ENCODE results near the gene ANXA2R. TPM values are rescaled to one million over a fixed set of nuclear protein-coding genes. Genes with fewer than 3 reads are reported as not detected.

Gene ANXA2R
- total RNA-seq, 2 experiments from 2014 or later: 11.4 to 13.5 TPM

DNA sequence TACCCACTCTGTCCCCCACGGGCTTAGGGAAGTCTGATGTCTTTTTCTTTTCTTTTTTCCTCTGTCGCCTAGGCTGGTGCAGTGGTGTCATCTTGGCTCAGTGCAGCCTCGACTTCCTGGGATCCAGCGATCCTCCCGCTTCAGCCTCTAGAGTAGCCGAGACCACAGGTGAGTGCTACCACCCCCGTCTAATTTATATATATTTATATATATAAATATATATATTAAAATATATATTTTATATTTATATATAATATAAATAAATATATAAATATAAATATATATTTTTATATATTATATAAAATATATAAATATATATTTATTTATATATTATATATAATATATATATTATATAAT, 3.3 kb upstream of the ANXA2R start:
- Histone ChIP-seq H2AFZ (ENCODE audit: low read length) (peak overlapping the region; percentile 95; the same call in 1 of the 2 replicates), H4K20me1 (ENCODE audit: insufficient read depth, low read length) (no peaks in the 10 kb centered on the region), H3K79me2 (ENCODE audit: insufficient read depth, low read depth, low read length) (peaks cover 10% of the 10 kb centered on the region; the same call in 1 of the 2 replicates), H3K9me3 (ENCODE audit: low read length) (no peaks in the 10 kb centered on the region), H3K4me3 (ENCODE audit: low read depth, low read length, poor library complexity, severe bottlenecking) (peak overlapping the region; percentile 70), H3K4me1 (ENCODE audit: insufficient read depth, low read length, poor library complexity, severe bottlenecking) (peaks cover 14% of the 10 kb centered on the region), H3K27ac (ENCODE audit: low read depth, low read length, poor library complexity, severe bottlenecking) (peak overlapping the region; percentile 95), H3K4me2 (ENCODE audit: low read length) (peak overlapping the region; percentile 95), H3K9me2 (ENCODE audit: insufficient read depth, low read length) (no peaks in the 10 kb centered on the region), H3K36me3 (ENCODE audit: insufficient read depth, low read length) (no peaks in the 10 kb centered on the region)
- TF ChIP-seq EZH2phosphoT487 (IDR thresholded peaks at IDR 0.05; ENCODE audit: borderline replicate concordance, low read depth, low read length): no peak
- TF ChIP-seq, protein P1, sequence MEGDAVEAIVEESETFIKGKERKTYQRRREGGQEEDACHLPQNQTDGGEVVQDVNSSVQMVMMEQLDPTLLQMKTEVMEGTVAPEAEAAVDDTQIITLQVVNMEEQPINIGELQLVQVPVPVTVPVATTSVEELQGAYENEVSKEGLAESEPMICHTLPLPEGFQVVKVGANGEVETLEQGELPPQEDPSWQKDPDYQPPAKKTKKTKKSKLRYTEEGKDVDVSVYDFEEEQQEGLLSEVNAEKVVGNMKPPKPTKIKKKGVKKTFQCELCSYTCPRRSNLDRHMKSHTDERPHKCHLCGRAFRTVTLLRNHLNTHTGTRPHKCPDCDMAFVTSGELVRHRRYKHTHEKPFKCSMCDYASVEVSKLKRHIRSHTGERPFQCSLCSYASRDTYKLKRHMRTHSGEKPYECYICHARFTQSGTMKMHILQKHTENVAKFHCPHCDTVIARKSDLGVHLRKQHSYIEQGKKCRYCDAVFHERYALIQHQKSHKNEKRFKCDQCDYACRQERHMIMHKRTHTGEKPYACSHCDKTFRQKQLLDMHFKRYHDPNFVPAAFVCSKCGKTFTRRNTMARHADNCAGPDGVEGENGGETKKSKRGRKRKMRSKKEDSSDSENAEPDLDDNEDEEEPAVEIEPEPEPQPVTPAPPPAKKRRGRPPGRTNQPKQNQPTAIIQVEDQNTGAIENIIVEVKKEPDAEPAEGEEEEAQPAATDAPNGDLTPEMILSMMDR (conservative IDR thresholded peaks at IDR 0.05; ENCODE audit: low read length): peak; percentile 11; the same call in 1 of the 2 replicates
- BruUV-seq (replicated peaks): no TSS peak
- intact Hi-C loops (cut with micrococcal nuclease; ENCODE audit: unreplicated experiment): loop anchor here (5.0 kb wide), 1 partner anchor 91 kb away; no protein-coding TSS in a partner anchor
- no peak for DNase-seq (ENCODE audit: low spot score)
- ChIA-PET POLR2A (interaction anchor here (1.3 to 3.2 kb wide), 3 partner anchors 22 to 35 kb away, joined by 4 to 55 read pairs (median 53); no protein-coding TSS in a partner anchor), CTCF (ENCODE audit: unreplicated experiment) (no interaction called here)

DNA sequence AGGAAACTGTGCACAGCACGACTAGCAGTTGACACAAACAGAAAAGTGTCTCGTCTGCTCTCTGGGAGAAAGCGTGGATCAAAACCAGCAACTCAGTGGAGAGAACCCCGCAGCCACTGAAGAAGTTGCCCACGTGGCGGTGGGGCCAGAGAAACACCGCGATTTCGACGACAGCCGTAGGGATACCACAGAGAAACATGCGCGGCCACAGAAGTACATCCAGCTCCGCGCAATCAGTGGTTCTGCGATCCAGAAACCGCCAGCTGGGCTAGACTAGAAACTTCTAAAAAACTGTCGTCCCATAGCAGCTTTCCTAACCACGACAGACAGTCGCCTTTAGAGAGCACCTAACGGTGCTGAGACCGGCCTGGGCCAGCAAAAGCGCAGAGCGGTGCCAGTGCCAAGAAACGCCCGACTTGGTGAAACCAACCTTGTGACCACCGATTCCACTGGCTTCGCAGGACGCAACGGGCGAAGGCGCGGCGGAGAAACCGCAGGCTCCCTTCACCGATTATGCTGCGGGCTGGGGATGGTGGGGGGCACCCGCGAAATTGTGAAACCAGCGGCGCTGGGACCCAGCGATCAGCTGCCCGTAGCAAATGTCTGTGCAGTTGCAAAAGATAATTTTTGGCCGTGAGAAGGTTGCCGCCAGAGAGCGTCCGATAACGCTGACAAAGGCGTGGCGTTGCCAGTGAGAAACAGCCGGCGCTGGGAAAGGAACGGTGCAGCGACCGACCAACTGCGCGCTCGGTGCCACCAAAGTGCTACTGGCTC, 2.7 kb upstream of the ANXA2R start:
- H3K9me2 ChIP-seq (ENCODE audit: insufficient read depth, low read length): no peaks in the 10 kb centered on the region
- DNase-seq (ENCODE audit: low spot score): peak; percentile 87
- peak overlapping the region; percentile 70 for H3K4me3 ChIP-seq (ENCODE audit: low read depth, low read length, poor library complexity, severe bottlenecking)
- H3K79me2 ChIP-seq (ENCODE audit: insufficient read depth, low read depth, low read length): peaks cover 14% of the 10 kb centered on the region; the same call in 1 of the 2 replicates
- peaks cover 19% of the 10 kb centered on the region for H3K4me1 ChIP-seq (ENCODE audit: insufficient read depth, low read length, poor library complexity, severe bottlenecking)
- no peaks in the 10 kb centered on the region for H4K20me1 ChIP-seq (ENCODE audit: insufficient read depth, low read length)
- BruUV-seq (replicated peaks): no TSS peak
- peak overlapping the region; percentile 95 for H2AFZ ChIP-seq (ENCODE audit: low read length)
- peak overlapping the region; percentile 95 for H3K27ac ChIP-seq (ENCODE audit: low read depth, low read length, poor library complexity, severe bottlenecking)
- no peaks in the 10 kb centered on the region for H3K36me3 ChIP-seq (ENCODE audit: insufficient read depth, low read length)
- intact Hi-C loops (cut with micrococcal nuclease; ENCODE audit: unreplicated experiment): loop anchor here (1.0 to 5.0 kb wide), 2 partner anchors 62 to 91 kb away; no protein-coding TSS in a partner anchor
- CTCF ChIA-PET (ENCODE audit: unreplicated experiment): no interaction called here
- H3K4me2 ChIP-seq (ENCODE audit: low read length): peak overlapping the region; percentile 95
- TF ChIP-seq, protein P1 (conservative IDR thresholded peaks at IDR 0.05; ENCODE audit: low read length): peak; percentile 48; the same call in 1 of the 2 replicates
- TF ChIP-seq EZH2phosphoT487 (IDR thresholded peaks at IDR 0.05; ENCODE audit: borderline replicate concordance, low read depth, low read length): no peak
- POLR2A ChIA-PET: interaction anchor here (0.6 to 3.2 kb wide), 7 partner anchors 22 to 82 kb away, joined by 3 to 55 read pairs (median 18); partner anchors contain the start of gene ZNF131
- H3K9me3 ChIP-seq (ENCODE audit: low read length): no peaks in the 10 kb centered on the region
